Tongue (tissue), 2 donors: Measurements from ENCODE around the gene SERBP1. TPM values are rescaled to one million over a fixed set of nuclear protein-coding genes. Genes with fewer than 3 reads are reported as not detected.
"Not testable (repeated sequence)": the region's sequence is repeated elsewhere in the genome, so short reads cannot be mapped to it uniquely, and the experiment has no call there.

Experiments
- DNase-seq: peaks from one replicate; pipeline ENCODE4 v3.0.0-alpha.2; 2015
- total RNA-seq: library from RNA; depleted of rRNA; stranded (reverse); fragments of >200 nt; gene quantifications from one replicate; pipeline ENCODE4 v1.2.3, GENCODE V29; 2014

SERBP1 gene
- total RNA-seq, 1 donor from 2014 or later, result 419 TPM

GRCh38 chr1:67440339-67440738 lies 10.1 kb upstream of the SERBP1 start:
- DNase-seq, result no peak

GRCh38 chr1:67439277-67440029 lies 9.3 kb upstream of the SERBP1 start:
- no peak for DNase-seq

- DNase-seq, result no peak
Measured at GRCh38 chr1:67437961-67438360, 7.8 kb upstream of the SERBP1 start.

GRCh38 chr1:67436511-67437055 lies 6.4 kb upstream of the SERBP1 start:
- DNase-seq, result no peak

- peak; percentile 68 for DNase-seq
Measured at GRCh38 chr1:67434491-67434890, 4.3 kb upstream of the SERBP1 start.

GRCh38 chr1:67433837-67434236 lies 3.6 kb upstream of the SERBP1 start:
- DNase-seq, result peak; percentile 54

GRCh38 chr1:67432745-67433144 lies 2.5 kb upstream of the SERBP1 start:
- DNase-seq, result no peak

GRCh38 chr1:67431869-67432578 lies 1.8 kb upstream of the SERBP1 start:
- DNase-seq, result no peak

GRCh38 chr1:67431156-67431765 lies 1.1 kb upstream of the SERBP1 start:
- DNase-seq, result no peak

- DNase-seq, result peak; percentile 50
Measured at GRCh38 chr1:67429528-67430357, 459 bp downstream of the SERBP1 start.

- peak; percentile 48 for DNase-seq
Measured at GRCh38 chr1:67429011-67429527, 1.1 kb downstream of the SERBP1 start.

GRCh38 chr1:67427947-67428346 lies 2.3 kb downstream of the SERBP1 start:
- DNase-seq, result no peak

- no peak for DNase-seq
Measured at GRCh38 chr1:67427465-67427864, 2.7 kb downstream of the SERBP1 start.

- no peak for DNase-seq
Measured at GRCh38 chr1:67420835-67421492, 9.2 kb downstream of the SERBP1 start.

- no peak for DNase-seq
Measured at GRCh38 chr1:67418839-67419586, 11.2 kb downstream of the SERBP1 start.

- not testable (repeated sequence) for DNase-seq
Measured at GRCh38 chr1:67417733-67418132, 12.5 kb downstream of the SERBP1 start.

GRCh38 chr1:67415041-67415440 lies 15.2 kb downstream of the SERBP1 start:
- no peak for DNase-seq

GRCh38 chr1:67414574-67414973 lies 15.6 kb downstream of the SERBP1 start:
- no peak for DNase-seq

GRCh38 chr1:67413101-67413500 lies 17.1 kb downstream of the SERBP1 start:
- not testable (repeated sequence) for DNase-seq

GRCh38 chr1:67408148-67408547 lies 22.1 kb downstream of the SERBP1 start:
- no peak for DNase-seq

- DNase-seq, result no peak
Measured at GRCh38 chr1:67407498-67407897, 22.7 kb downstream of the SERBP1 start.
